HCEC 1CT (cell line): Measurements from ENCODE around the gene EFCAB12.
"Not testable (repeated sequence)": the region's sequence is repeated elsewhere in the genome, so short reads cannot be mapped to it uniquely, and the experiment has no call there.

ENCODE experiments used
- DNase-seq: peaks from one replicate; pipeline ENCODE4 v3.0.0-alpha.2; 2017

The EFCAB12 gene

GRCh38 chr3:129418041-129418973 is 10.1 kb downstream of the EFCAB12 start:
- DNase-seq = no peak

- DNase-seq = peak; percentile 38
Measured at GRCh38 chr3:129417326-129417725, 11.1 kb downstream of the EFCAB12 start.

GRCh38 chr3:129416415-129416814 is 12.0 kb downstream of the EFCAB12 start:
- no peak for DNase-seq

DNA sequence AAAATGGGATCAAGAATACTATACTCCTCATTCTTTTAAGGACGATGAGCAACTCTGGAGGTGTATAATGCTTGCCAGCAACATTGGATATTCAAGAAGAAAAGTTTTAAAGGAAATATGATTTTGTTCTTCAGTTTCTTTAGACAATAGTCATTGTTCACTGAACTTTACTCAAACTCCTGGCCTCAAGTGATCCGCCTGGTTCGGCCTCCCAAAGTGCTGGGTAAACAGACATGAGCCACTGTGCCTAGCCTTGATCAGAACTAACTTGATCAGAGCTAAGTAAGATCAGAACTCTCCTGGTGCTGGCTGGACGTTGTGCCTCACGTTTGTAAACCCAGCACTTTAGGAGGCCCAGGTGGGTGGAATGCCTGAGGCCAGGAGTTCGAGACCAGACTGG is 12.6 kb downstream of the EFCAB12 start:
- DNase-seq = no peak

DNA sequence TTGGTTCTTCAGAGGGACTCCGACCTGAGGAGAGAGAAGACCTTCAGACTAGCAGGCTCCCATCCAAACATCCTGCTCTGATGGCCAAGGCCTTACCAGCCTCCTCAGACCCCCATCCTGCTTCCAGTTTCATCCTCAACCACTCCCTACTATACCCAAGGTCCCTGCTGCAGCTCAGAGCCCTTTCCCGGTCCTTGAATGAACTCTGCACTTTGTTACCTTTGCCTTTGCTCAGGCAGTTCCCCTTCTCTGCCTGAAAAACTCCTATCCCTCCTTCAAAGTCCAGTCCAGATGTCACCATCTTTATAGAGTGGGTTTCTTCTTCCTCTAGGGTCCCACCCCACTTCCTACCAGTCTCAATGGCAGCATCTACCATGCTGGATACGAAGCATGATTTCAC is 13.1 kb downstream of the EFCAB12 start:
- no peak for DNase-seq

- DNase-seq = peak; percentile 82
Measured at GRCh38 chr3:129413687-129414506, 14.5 kb downstream of the EFCAB12 start.

- DNase-seq = not testable (repeated sequence)
Measured at GRCh38 chr3:129413238-129413637, 15.2 kb downstream of the EFCAB12 start.

DNA sequence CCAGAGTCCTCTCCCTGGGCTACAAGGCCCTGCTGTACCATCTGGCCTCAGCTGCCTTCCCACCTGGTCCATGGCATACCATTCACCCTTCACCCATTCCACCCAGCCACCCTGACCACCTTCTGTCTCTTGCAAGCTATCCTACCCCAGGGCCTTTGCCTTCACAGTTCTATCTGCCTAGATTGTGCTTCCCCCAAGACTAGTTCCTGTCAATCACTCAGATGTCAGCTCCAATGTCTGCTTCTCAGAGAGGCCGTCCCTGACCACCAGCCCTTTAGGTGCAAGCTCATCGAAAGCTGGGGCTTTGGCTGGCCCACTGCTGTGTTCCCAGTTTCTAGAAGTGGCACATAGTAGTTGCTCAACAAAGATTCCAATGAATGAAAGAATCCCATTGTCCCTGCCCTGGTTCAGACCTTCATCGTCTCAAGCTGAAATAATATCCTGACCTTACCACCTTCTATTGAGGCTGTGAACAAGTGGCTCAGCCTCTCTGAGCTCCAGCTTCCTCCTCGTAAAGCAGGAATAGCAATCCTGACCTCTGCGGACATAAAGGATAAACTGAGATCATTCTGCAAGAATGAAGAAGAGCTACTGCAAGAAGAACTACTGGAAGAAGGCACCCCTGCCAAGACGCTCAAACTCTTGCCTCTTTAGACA is 15.8 kb downstream of the EFCAB12 start:
- peak; percentile 30 for DNase-seq

DNA sequence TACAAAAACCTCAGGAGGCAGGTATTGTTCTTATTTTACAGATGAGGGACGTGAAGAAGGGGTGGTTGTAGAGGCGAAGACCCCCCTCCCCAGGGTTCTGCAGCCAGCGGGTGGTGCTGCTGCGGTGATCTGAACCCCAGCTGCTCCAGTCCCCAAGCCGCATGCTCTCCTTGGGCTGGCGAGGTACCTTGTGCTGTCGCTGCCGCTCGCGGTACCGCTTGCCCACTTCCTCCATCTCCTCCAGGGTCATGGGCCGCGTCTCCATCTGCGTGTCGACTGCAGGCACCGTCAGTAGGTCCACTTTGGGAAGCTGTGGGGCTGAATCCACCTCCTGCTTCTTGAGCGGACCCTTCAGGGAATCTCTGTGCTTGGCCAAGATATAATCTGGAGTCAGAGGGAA is 17.5 kb downstream of the EFCAB12 start:
- DNase-seq = no peak

DNA sequence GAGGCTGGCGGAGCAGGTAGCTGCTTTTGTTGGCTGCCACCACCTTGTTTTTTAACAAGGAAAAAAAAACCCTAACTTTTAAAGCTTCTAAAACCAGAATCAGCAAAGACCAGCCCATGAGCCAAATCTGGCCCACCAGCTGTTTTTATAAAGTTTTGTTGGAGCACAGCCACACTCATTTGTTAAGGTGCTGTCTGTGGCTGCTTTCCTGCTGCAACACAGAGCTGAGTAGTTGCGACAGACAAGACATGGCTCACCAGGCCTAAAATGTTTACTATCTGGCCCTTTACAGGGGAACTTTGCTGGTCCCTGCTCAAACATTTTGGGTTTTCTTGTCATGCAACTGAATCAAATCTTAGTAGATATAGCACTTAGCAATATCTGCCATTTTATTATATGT is 18.9 kb downstream of the EFCAB12 start:
- DNase-seq = no peak

DNA sequence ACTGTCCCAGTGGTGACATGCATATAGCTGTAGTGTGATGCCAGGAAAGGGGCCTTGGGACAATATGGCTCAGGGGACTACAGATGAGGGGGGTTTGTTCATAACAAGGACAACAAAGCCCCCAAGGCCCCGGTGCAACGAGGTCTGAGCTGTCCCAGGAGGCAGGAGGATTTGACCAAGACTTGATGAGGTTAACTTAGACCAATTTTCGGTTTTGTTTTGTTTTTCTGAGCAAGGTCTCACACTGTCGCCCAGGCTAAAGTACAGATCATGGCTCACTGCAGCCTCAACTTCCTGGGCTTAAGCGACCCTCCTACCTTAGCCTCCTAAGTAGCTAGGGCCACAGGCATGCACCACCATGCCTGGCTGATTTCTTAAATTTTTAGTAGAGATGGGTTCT is 23.8 kb downstream of the EFCAB12 start:
- no peak for DNase-seq

DNA sequence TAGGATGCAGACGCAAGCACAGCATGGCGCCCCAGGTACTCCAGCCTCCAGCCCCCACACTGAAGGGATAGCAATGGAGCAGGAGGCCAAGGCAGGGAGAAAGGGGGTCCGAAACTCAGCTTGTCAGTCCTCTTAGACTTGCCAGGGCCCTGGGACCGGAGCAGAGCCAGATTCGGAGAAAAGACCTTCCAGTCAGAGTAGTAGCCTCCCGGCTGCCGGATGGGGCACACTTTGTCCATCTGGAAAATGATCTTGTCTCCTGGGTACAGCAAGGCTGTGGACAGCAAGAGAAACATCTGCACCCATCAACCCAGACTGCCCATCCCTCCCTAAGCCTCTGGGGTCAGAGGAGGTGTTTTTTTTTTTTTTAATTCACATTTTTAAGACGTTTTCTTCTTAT is 24.3 kb downstream of the EFCAB12 start:
- DNase-seq = no peak

DNA sequence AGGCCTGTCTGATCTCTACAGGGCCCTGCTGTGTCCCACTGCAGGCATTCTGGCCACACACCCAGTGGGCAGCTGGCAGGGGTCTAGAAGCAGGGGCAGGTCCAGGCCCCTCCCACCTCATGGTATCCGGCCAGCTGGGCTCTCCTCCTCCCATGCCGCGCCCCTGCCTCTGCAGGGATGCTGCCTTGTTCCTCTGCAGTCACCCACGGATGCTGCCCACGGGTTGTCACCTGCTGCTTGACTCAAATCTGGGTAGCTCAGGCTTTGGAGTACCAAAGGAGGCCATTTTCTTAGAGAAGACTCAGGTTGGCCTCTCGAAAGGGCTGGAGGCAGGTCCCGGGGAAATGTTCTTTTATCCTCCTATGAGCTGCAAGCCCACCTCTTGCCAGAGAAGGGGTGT is 25.0 kb downstream of the EFCAB12 start:
- DNase-seq = no peak

DNA sequence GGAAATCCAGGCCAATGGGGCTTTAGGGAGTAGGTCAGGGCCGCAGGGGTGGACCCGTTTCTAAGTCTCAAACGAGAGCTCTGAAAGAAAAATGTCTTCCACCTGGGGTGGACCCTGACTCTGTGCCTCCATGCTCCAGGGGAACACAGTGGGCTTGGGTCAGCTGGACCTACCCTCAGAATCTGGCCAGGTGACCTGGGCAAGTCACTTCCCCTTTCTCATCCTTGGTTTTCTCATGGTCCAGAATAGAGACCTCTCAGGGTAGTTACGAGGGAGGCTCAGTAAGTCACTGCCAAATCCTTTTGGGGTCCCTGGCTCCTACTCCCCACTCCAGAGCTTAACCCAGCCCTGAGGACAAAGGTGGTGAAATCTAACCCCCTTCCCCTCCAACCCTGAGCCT is 25.8 kb downstream of the EFCAB12 start:
- DNase-seq = no peak

- DNase-seq = no peak
Measured at GRCh38 chr3:129402210-129402609, 26.2 kb downstream of the EFCAB12 start.

- no peak for DNase-seq
Measured at GRCh38 chr3:129399895-129400357, 28.5 kb downstream of the EFCAB12 start.

- DNase-seq = peak; percentile 97
Measured at GRCh38 chr3:129399145-129399894, 29.1 kb downstream of the EFCAB12 start.

- DNase-seq = peak; percentile 11
Measured at GRCh38 chr3:129398803-129399144, 29.7 kb downstream of the EFCAB12 start.

- DNase-seq = not testable (repeated sequence)
Measured at GRCh38 chr3:129393760-129394564, 34.5 kb downstream of the EFCAB12 start.

DNA sequence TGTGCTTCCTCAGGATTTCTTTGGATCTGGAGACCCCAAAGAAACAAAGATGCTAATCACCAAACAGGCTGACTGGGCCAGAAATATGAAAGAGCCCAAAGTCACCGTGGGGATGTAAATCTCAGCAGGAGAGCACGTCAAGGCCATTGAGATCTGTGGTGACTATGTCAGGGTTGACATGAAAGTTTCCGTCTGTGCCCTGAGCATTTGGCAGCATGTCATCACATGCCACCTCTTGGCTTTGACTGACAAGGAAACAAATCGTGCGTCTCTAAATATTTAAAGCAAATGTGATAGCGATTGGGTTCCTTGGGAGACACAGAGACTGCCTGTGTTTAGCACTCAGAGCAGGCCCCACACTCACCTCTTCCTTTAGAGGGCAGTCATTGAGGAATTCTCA is 35.2 kb downstream of the EFCAB12 start:
- DNase-seq = no peak

DNA sequence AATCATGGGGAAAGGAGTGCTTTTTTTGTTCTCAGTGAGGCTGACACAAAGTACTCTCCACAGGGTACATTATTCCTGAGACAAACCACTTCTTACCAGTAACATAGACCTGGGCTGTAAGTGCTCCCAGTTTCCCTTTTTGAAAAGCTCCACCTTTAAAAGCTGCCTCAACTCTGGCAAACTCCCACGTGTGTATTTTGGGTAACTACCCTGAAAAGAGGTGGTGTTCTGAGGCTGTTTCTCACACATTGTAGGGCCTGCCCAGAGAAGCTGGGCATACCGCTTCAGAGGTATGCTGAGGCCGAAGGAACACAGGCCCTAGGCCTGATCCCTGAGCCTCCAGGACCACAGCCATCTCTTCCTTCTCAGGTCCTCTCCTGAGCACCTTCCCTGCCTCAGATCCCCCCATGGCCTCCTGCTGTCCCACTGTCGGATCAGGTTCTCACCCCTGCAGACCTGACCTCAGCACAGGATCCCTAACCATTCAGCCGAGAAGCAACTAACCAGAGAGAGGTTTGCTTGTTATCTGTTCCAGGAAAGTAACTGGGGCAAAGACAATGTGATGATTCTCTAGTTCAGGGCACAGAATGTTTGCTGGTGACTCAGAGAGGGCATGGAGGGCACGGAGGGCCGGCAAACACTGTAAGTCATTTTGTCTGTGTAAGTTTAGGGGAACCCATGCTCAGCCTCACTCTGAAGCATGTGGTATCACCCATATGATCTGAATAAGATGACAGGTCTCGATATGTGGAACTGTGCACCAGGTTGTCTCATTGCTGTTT is 36.1 kb downstream of the EFCAB12 start:
- not testable (repeated sequence) for DNase-seq
